B cell (primary cell): ENCODE measurements around the gene ZNF438. TPM values are rescaled to one million over a fixed set of nuclear protein-coding genes. Genes with fewer than 3 reads are reported as not detected.

Experiments used
- ATAC-seq: fragments of 200-7000 bp; cut with Tn5 transposase; one replicate; pipeline ENCODE4 v1.10.0; 2021; ENCODE audit warnings: low read depth, mild to moderate bottlenecking, moderate number of reproducible peaks, moderate library complexity
- CTCF ChIA-PET: fragments of 350-600 bp; sonication (Branson Sonifier 250); formaldehyde crosslinking; loops from one replicate; lab custom pipeline; 2021; ENCODE audit warnings: antibody characterized with exemption, inconsistent platforms; lab: Charles Lee
- POLR2A ChIA-PET: fragments of 350-600 bp; sonication (Branson Sonifier 250); formaldehyde crosslinking; loops from one replicate; lab custom pipeline; 2021; ENCODE audit warnings: antibody characterized with exemption; lab: Charles Lee
- DNase-seq: peaks from one replicate; pipeline ENCODE4 v3.0.0; 2013
- H2AFZ ChIP-seq: 2 replicates; pipeline ENCODE4 v1.6.1; 2012; ENCODE audit warnings: mild to moderate bottlenecking, low read depth, low read length; ENCODE audit not compliant: insufficient read depth, poor library complexity, severe bottlenecking
- H3K27ac ChIP-seq, 2 donors: 1 replicate in 1 of 2; 2 replicates in 1 of 2; pipeline ENCODE4 v1.5.1; 2012 to 2013; ENCODE audit warnings: low read length in 2 of 2, mild to moderate bottlenecking in 2 of 2, moderate library complexity in 1 of 2
- H3K27me3 ChIP-seq, 4 experiments: fragments of 200-600 bp in 1 of 4; sonication (generic) in 1 of 4; replicated peaks in 1 of 4; 1 replicate in 2 of 4; 2 replicates in 2 of 4; pipeline versions ENCODE4 v1.6.1 to v1.7.0; 2013 to 2016; ENCODE audit warnings: low read length in 3 of 4, mild to moderate bottlenecking in 2 of 4, mixed read lengths in 1 of 4, moderate library complexity in 1 of 4; ENCODE audit not compliant: insufficient read depth in 4 of 4, control insufficient read depth in 3 of 4; ENCODE audit errors: control extremely low read depth in 1 of 4
- H3K36me3 ChIP-seq, 2 experiments: replicated peaks in 1 of 2; 1 replicate in 1 of 2; 2 replicates in 1 of 2; pipeline versions ENCODE4 v1.6.1 to v1.7.1; 2013; ENCODE audit warnings: low read length in 1 of 2; ENCODE audit not compliant: insufficient read depth in 2 of 2, control insufficient read depth in 1 of 2; ENCODE audit errors: control extremely low read depth in 1 of 2, extremely low read depth in 1 of 2
- H3K4me1 ChIP-seq, 2 donors: fragments of 200-600 bp in 1 of 2; sonication (generic) in 1 of 2; 1 replicate in 1 of 2; 2 replicates in 1 of 2; pipeline versions ENCODE4 v1.5.1 to v1.6.1; 2013 to 2017; ENCODE audit warnings: low read length in 2 of 2; ENCODE audit not compliant: control insufficient read depth in 2 of 2, insufficient read depth in 2 of 2
- H3K4me2 ChIP-seq: replicated peaks from 2 replicates; pipeline ENCODE3; 2012; ENCODE audit warnings: mild to moderate bottlenecking, low read depth, low read length; ENCODE audit not compliant: poor library complexity, severe bottlenecking
- H3K4me3 ChIP-seq, 5 experiments: fragments of 200-600 bp in 1 of 5; sonication (generic) in 1 of 5; 1 replicate in 3 of 5; 2 replicates in 2 of 5; pipeline versions ENCODE4 v1.5.1 to v1.7.0; 2011 to 2016; ENCODE audit warnings: low read length in 4 of 5, mild to moderate bottlenecking in 4 of 5, low read depth in 2 of 5, control low read depth in 1 of 5, moderate library complexity in 1 of 5; ENCODE audit not compliant: insufficient read depth in 1 of 5; ENCODE audit errors: control extremely low read depth in 1 of 5, extremely low read depth in 1 of 5
- H3K79me2 ChIP-seq: fragments of 200-600 bp; sonication (generic); one replicate; pipeline ENCODE4 v1.6.0; 2016; ENCODE audit warnings: low read length; ENCODE audit not compliant: control insufficient read depth, insufficient read depth
- H3K9ac ChIP-seq: fragments of 200-600 bp; sonication (generic); 2 replicates; pipeline ENCODE4 v1.6.1; 2017; ENCODE audit warnings: mild to moderate bottlenecking, low read length, moderate library complexity
- H3K9me3 ChIP-seq, 3 donors: one replicate each; pipeline versions ENCODE4 v1.6.1 to v1.7.1; 2013; ENCODE audit warnings: low read length in 2 of 3; ENCODE audit not compliant: control insufficient read depth in 2 of 3, insufficient read depth in 1 of 3; ENCODE audit errors: control extremely low read depth in 1 of 3
- H4K20me1 ChIP-seq: 2 replicates; pipeline ENCODE4 v1.6.0; 2012; ENCODE audit warnings: mild to moderate bottlenecking, low read length; ENCODE audit not compliant: insufficient read depth, control insufficient read depth, poor library complexity, severe bottlenecking
- H3K27ac Mint-ChIP-seq: one replicate; pipeline ENCODE4 v1.8.0; 2021; ENCODE audit warnings: mixed read lengths
- H3K27me3 Mint-ChIP-seq: one replicate; pipeline ENCODE4 v1.8.0; 2021; ENCODE audit warnings: mixed read lengths
- H3K4me1 Mint-ChIP-seq: one replicate; pipeline ENCODE4 v1.8.0; 2021; ENCODE audit warnings: mixed read lengths
- H3K4me3 Mint-ChIP-seq: one replicate; pipeline ENCODE4 v1.8.0; 2021; ENCODE audit warnings: mixed read lengths
- H3K9me3 Mint-ChIP-seq: one replicate; pipeline ENCODE4 v1.8.0; 2022; ENCODE audit warnings: mixed read lengths; ENCODE audit not compliant: insufficient read depth
- CTCF ChIP-seq: fragments of 200-600 bp; IDR thresholded peaks from one replicate; pipeline ENCODE4 v1.8.0; 2022; ENCODE audit warnings: antibody characterized with exemption, mild to moderate bottlenecking
- EZH2 ChIP-seq: IDR thresholded peaks from 2 replicates; pipeline ENCODE4 v1.6.1; 2012; ENCODE audit warnings: borderline replicate concordance, low read depth, mild to moderate bottlenecking, moderate library complexity, low read length; ENCODE audit not compliant: insufficient read depth, poor library complexity, severe bottlenecking
- WGBS: methylation state at CpG from one replicate; pipeline ENCODE4 v1.1.5; 2013; ENCODE audit warnings: missing lambda C conversion rate; ENCODE audit not compliant: insufficient coverage; 5-methylcytosine and 5-hydroxymethylcytosine counted together
- intact Hi-C: fragments of 100-400 bp; cut with micrococcal nuclease; formaldehyde crosslinking; loops from one replicate; pipeline ENCODE4 v1.10.0; 2022
- polyA plus RNA-seq: library from polyadenylated mRNA; depleted of rRNA; stranded (reverse); fragments of >200 nt; gene quantifications from 2 replicates; pipeline ENCODE4 v1.2.3, GENCODE V29; 2012
- total RNA-seq, 2 donors: library from RNA; stranded (reverse); fragments of 120-200 nt in 1 of 2; gene quantifications; 1 replicate in 1 of 2; 2 replicates in 1 of 2; pipeline versions ENCODE4 v1.2.3 to v1.2.4, GENCODE V29; 2013 to 2022

ZNF438 gene
- total and polyA plus RNA-seq, 2 donors (not counting 1 experiment from before 2014, with no cell fraction given), result 2.0 to 3.7 TPM

- H4K20me1 ChIP-seq, result no peaks in the 10 kb centered on the region
- H3K9me3 ChIP-seq, result no peaks in the 10 kb centered on the region
- no peaks in the 10 kb centered on the region for H3K4me1 ChIP-seq
- H2AFZ ChIP-seq, result no peak overlapping the region
- no peak overlapping the region for H3K27ac Mint-ChIP-seq
- no peak for DNase-seq
- H3K27me3 Mint-ChIP-seq, result no peaks in the 10 kb centered on the region
- no peak for TF ChIP-seq CTCF
- TF ChIP-seq EZH2, result no peak
- ChIA-PET POLR2A (no interaction called here), CTCF (interaction anchor here (0.5 kb wide), 1 partner anchor 697 kb away, joined by 3 read pairs; no protein-coding TSS in a partner anchor)
- no peak overlapping the region for H3K27ac ChIP-seq
- 87% methylated on average over 5 of the region's 7 CpGs for WGBS
- intact Hi-C loops, result no loop called here
- H3K79me2 ChIP-seq, result no peaks in the 10 kb centered on the region
- no peaks in the 10 kb centered on the region for H3K4me1 Mint-ChIP-seq
- H3K9me3 Mint-ChIP-seq, result no peaks in the 10 kb centered on the region
- H3K27me3 ChIP-seq, result no peaks in the 10 kb centered on the region
- peaks cover 0 to 2% of the 10 kb centered on the region in 2 experiments for H3K36me3 ChIP-seq
- H3K9ac ChIP-seq, result no peak overlapping the region
- no peak for ATAC-seq
- H3K4me2 ChIP-seq, result no peak overlapping the region
- H3K4me3 Mint-ChIP-seq, result no peak overlapping the region
- no peak overlapping the region for H3K4me3 ChIP-seq
Observed at GRCh38 chr10:30865141-30865926, 166.3 kb downstream of the ZNF438 start.

- ChIA-PET POLR2A (no interaction called here), CTCF (no interaction called here)
- intact Hi-C loops, result no loop called here
- ATAC-seq (no peak), DNase-seq (no peak)
- H3K9ac ChIP-seq, result no peak overlapping the region
- Mint-ChIP-seq H3K4me3 (no peak overlapping the region), H3K4me1 (no peaks in the 10 kb centered on the region), H3K27ac (no peak overlapping the region), H3K27me3 (no peaks in the 10 kb centered on the region), H3K9me3 (no peaks in the 10 kb centered on the region)
- H3K4me2 ChIP-seq, result no peak overlapping the region
- no peak overlapping the region for H3K4me3 ChIP-seq
- H3K79me2 ChIP-seq, result no peaks in the 10 kb centered on the region
- 100% methylated on average over 3 of the region's 9 CpGs for WGBS
- no peaks in the 10 kb centered on the region for H3K4me1 ChIP-seq
- H3K9me3 ChIP-seq, result no peaks in the 10 kb centered on the region
- no peak for TF ChIP-seq CTCF
- no peak for TF ChIP-seq EZH2
- H3K27me3 ChIP-seq, result no peaks in the 10 kb centered on the region
- no peaks in the 10 kb centered on the region for H3K36me3 ChIP-seq
- H3K27ac ChIP-seq, result no peak overlapping the region
- no peaks in the 10 kb centered on the region for H4K20me1 ChIP-seq
- H2AFZ ChIP-seq, result no peak overlapping the region
Observed at GRCh38 chr10:30863516-30864210, 168.0 kb downstream of the ZNF438 start.
